ENCODE data around the gene EIF3D. TPM values are rescaled to one million over a fixed set of nuclear protein-coding genes. Genes with fewer than 3 reads are reported as not detected.

The EIF3D gene
- total and polyA plus RNA-seq, 9 donors: 166 to 351 (median 224) TPM

DNA sequence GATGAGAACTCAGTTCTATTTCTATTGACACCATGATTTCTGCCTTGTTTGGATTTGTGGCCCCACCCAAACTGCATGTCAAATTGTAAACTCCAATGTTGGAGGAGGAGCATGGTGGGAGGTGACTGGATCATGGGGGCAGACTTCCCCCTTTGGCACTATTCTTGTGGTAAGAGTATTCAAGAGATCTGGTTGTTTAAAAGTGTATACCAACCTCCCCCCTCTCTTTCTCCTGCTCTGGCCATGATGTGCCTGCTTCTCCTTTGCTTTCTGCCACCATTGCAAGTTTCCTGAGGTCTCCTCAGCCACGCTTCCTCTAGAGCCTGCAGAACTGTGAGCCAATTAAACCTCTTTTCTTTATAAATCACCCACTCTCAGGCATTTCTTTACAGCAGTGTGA, 14.2 kb downstream of the EIF3D start:
- no peaks in the 10 kb centered on the region for H3K27me3 ChIP-seq
- intact Hi-C loops (cut with DNase I): no loop called here
- H3K4me1 ChIP-seq (ENCODE audit: insufficient read depth): no peaks in the 10 kb centered on the region
- no peak overlapping the region for H3K27ac ChIP-seq
- H3K36me3 ChIP-seq: no peaks in the 10 kb centered on the region
- TF ChIP-seq POLR2A (IDR thresholded peaks at IDR 0.05) (no peak), EP300 (IDR thresholded peaks at IDR 0.05) (no peak), CTCF (IDR thresholded peaks at IDR 0.05) (no peak)
- DNase-seq: no peak
- H3K9me3 ChIP-seq: no peaks in the 10 kb centered on the region
- 96 to 97% (median 97%) methylated on average over 1 of the region's 1 CpG for WGBS, 3 donors
- no peak overlapping the region for H3K4me3 ChIP-seq

- TF ChIP-seq CTCF (IDR thresholded peaks at IDR 0.05) (no peak), EP300 (IDR thresholded peaks at IDR 0.05) (no peak), POLR2A (IDR thresholded peaks at IDR 0.05) (no peak)
- Histone ChIP-seq H3K4me1 (ENCODE audit: insufficient read depth) (no peaks in the 10 kb centered on the region), H3K9me3 (no peaks in the 10 kb centered on the region), H3K36me3 (no peaks in the 10 kb centered on the region), H3K27me3 (no peaks in the 10 kb centered on the region), H3K4me3 (no peak overlapping the region), H3K27ac (no peak overlapping the region)
- intact Hi-C loops (cut with DNase I): no loop called here
- no peak for DNase-seq
- 75 to 84% (median 75%) methylated on average over 4 of the region's 4 CpGs for WGBS, 3 donors
These were observed 16.0 kb downstream of the EIF3D start for GRCh38 chr22:36512991-36513390.

- intact Hi-C loops (cut with DNase I): no loop called here
- peaks cover 2% of the 10 kb centered on the region for H3K4me1 ChIP-seq (ENCODE audit: insufficient read depth)
- no peak overlapping the region for H3K27ac ChIP-seq
- no peaks in the 10 kb centered on the region for H3K27me3 ChIP-seq
- TF ChIP-seq POLR2A (IDR thresholded peaks at IDR 0.05) (no peak), CTCF (IDR thresholded peaks at IDR 0.05) (no peak), EP300 (IDR thresholded peaks at IDR 0.05) (no peak)
- no peak for DNase-seq
- H3K36me3 ChIP-seq: no peaks in the 10 kb centered on the region
- H3K9me3 ChIP-seq: no peaks in the 10 kb centered on the region
- H3K4me3 ChIP-seq: no peak overlapping the region
- 82 to 84% (median 83%) methylated on average over 8 of the region's 8 CpGs for WGBS, 3 donors
These were observed 16.6 kb downstream of the EIF3D start for GRCh38 chr22:36512333-36512732.

GRCh38 chr22:36510966-36511881, 17.7 kb downstream of the EIF3D start:
- Histone ChIP-seq H3K4me1 (ENCODE audit: insufficient read depth) (peaks cover 8% of the 10 kb centered on the region), H3K27me3 (no peaks in the 10 kb centered on the region), H3K27ac (no peak overlapping the region), H3K4me3 (no peak overlapping the region), H3K9me3 (no peaks in the 10 kb centered on the region), H3K36me3 (no peaks in the 10 kb centered on the region)
- intact Hi-C loops (cut with DNase I): no loop called here
- TF ChIP-seq CTCF (IDR thresholded peaks at IDR 0.05): peak in 2 of 3 donors; percentile 25 to 42
- no peak for TF ChIP-seq EP300 (IDR thresholded peaks at IDR 0.05)
- WGBS, 3 donors: 56 to 61% (median 60%) methylated on average over 17 of the region's 17 CpGs
- DNase-seq: peak in 1 of 5 donors; percentile 50
